Sigmoid colon (tissue), 4 donors: ENCODE measurements around the gene CEACAM19.
A peak's percentile ranks its signal among the peaks of the same experiment; 100 is the strongest.

Source experiments
- POLR2A ChIP-seq, 2 donors: fragments of 450-650 bp; IDR thresholded peaks; one replicate each; pipeline ENCODE4 v1.6.1; 2016; ENCODE audit warnings: antibody characterized with exemption in 2 of 2, mild to moderate bottlenecking in 2 of 2, moderate library complexity in 2 of 2
- POLR2AphosphoS5 ChIP-seq, 4 donors: sonication (generic); formaldehyde crosslinking; IDR thresholded peaks; one replicate each; pipeline ENCODE4 v1.6.1; 2017; ENCODE audit warnings: antibody characterized with exemption in 4 of 4
- TF ChIP-seq, protein P1 (sequence below), 4 experiments: fragments of 450-650 bp in 3 of 4; fragments of 200-600 bp in 1 of 4; IDR thresholded peaks; one replicate each; pipeline ENCODE4 v1.5.1; 2016 to 2019; ENCODE audit warnings: antibody characterized with exemption in 4 of 4, mild to moderate bottlenecking in 3 of 4, moderate library complexity in 2 of 4

- TF ChIP-seq POLR2A (IDR thresholded peaks at IDR 0.05) (no peak), POLR2AphosphoS5 (IDR thresholded peaks at IDR 0.05) (peak in 1 of 4 donors; percentile 33)
- TF ChIP-seq, protein P1, sequence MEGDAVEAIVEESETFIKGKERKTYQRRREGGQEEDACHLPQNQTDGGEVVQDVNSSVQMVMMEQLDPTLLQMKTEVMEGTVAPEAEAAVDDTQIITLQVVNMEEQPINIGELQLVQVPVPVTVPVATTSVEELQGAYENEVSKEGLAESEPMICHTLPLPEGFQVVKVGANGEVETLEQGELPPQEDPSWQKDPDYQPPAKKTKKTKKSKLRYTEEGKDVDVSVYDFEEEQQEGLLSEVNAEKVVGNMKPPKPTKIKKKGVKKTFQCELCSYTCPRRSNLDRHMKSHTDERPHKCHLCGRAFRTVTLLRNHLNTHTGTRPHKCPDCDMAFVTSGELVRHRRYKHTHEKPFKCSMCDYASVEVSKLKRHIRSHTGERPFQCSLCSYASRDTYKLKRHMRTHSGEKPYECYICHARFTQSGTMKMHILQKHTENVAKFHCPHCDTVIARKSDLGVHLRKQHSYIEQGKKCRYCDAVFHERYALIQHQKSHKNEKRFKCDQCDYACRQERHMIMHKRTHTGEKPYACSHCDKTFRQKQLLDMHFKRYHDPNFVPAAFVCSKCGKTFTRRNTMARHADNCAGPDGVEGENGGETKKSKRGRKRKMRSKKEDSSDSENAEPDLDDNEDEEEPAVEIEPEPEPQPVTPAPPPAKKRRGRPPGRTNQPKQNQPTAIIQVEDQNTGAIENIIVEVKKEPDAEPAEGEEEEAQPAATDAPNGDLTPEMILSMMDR (IDR thresholded peaks at IDR 0.05), result peak; percentile 96 to 98 (median 98)
Observed at GRCh38 chr19:44723952-44724319, 52.7 kb downstream of the CEACAM19 start.
